HFFc6 (cell line): ENCODE data around the gene PARVA. TPM values are rescaled to one million over a fixed set of nuclear protein-coding genes. Genes with fewer than 3 reads are reported as not detected.

Experiments used
- DNase-seq: peaks from one replicate; pipeline ENCODE4 v3.0.0-alpha.2; 2018
- H3K27ac Mint-ChIP-seq: 2 replicates; pipeline ENCODE4 v1.8.0; 2020; ENCODE audit warnings: mild to moderate bottlenecking, mixed read lengths
- H3K27me3 Mint-ChIP-seq: 2 replicates; pipeline ENCODE4 v1.8.0; 2021; ENCODE audit warnings: mild to moderate bottlenecking, moderate library complexity, mixed read lengths; ENCODE audit not compliant: insufficient read depth
- H3K36me3 Mint-ChIP-seq: 2 replicates; pipeline ENCODE4 v1.8.0; 2021; ENCODE audit warnings: low read depth, mixed read lengths
- H3K4me1 Mint-ChIP-seq: 2 replicates; pipeline ENCODE4 v1.8.0; 2020; ENCODE audit warnings: low read depth, mixed read lengths
- H3K4me3 Mint-ChIP-seq: 2 replicates; pipeline ENCODE4 v1.8.0; 2020; ENCODE audit warnings: mild to moderate bottlenecking, moderate library complexity, mixed read lengths
- H3K9me3 Mint-ChIP-seq: 2 replicates; pipeline ENCODE4 v1.8.0; 2020; ENCODE audit warnings: mild to moderate bottlenecking, mixed read lengths
- CTCF ChIP-seq: fragments of 200-600 bp; sonication (generic); IDR thresholded peaks from 2 replicates; pipeline ENCODE4 v1.5.0; 2021; ENCODE audit warnings: antibody characterized with exemption, mild to moderate bottlenecking
- total RNA-seq, 6 experiments: library from RNA; stranded (reverse); fragmentation: NEBNext Ultra II Directional; extraction: Animal tissue kit (Norgen Biotek cat#: 25700); gene quantifications; 2 replicates in 1 of 6; 3 replicates in 5 of 6; pipeline ENCODE4 v1.2.3, GENCODE V29; 2021

Gene PARVA
- total RNA-seq, 6 experiments from 2014 or later, result 150 to 237 (median 184) TPM

GRCh38 chr11:12420706-12421105 is 43.3 kb downstream of the PARVA start:
- Mint-ChIP-seq H3K27me3 (no peaks in the 10 kb centered on the region; the same call in 1 of the 2 replicates), H3K9me3 (no peaks in the 10 kb centered on the region), H3K36me3 (peaks cover 22% of the 10 kb centered on the region), H3K27ac (no peak overlapping the region; the same call in 1 of the 2 replicates), H3K4me3 (no peak overlapping the region), H3K4me1 (peaks cover 62% of the 10 kb centered on the region)
- DNase-seq, result no peak
- no peak for TF ChIP-seq CTCF

- no peaks in the 10 kb centered on the region for H3K9me3 Mint-ChIP-seq
- H3K4me3 Mint-ChIP-seq, result no peak overlapping the region
- no peaks in the 10 kb centered on the region; the same call in 1 of the 2 replicates for H3K27me3 Mint-ChIP-seq
- peaks cover 55% of the 10 kb centered on the region for H3K4me1 Mint-ChIP-seq
- no peak overlapping the region for H3K27ac Mint-ChIP-seq
- no peak for TF ChIP-seq CTCF
- DNase-seq, result no peak
- H3K36me3 Mint-ChIP-seq, result peaks cover 19% of the 10 kb centered on the region
Observed at GRCh38 chr11:12421386-12421785, 44.0 kb downstream of the PARVA start.

GRCh38 chr11:12426176-12426575 is 48.8 kb downstream of the PARVA start:
- Mint-ChIP-seq H3K36me3 (peaks cover 11% of the 10 kb centered on the region; the same call in 1 of the 2 replicates), H3K9me3 (no peaks in the 10 kb centered on the region), H3K4me1 (peaks cover 24% of the 10 kb centered on the region), H3K27ac (peak overlapping the region; percentile 32; the same call in 1 of the 2 replicates), H3K27me3 (no peaks in the 10 kb centered on the region), H3K4me3 (no peak overlapping the region)
- DNase-seq, result no peak
- no peak for TF ChIP-seq CTCF

GRCh38 chr11:12429155-12429554 is 51.8 kb downstream of the PARVA start:
- DNase-seq, result no peak
- TF ChIP-seq CTCF, result no peak
- H3K9me3 Mint-ChIP-seq, result no peaks in the 10 kb centered on the region
- H3K36me3 Mint-ChIP-seq, result peaks cover 11% of the 10 kb centered on the region; the same call in 1 of the 2 replicates
- H3K4me3 Mint-ChIP-seq, result no peak overlapping the region
- H3K27ac Mint-ChIP-seq, result no peak overlapping the region
- no peaks in the 10 kb centered on the region for H3K27me3 Mint-ChIP-seq
- H3K4me1 Mint-ChIP-seq, result peaks cover 47% of the 10 kb centered on the region

- no peak for TF ChIP-seq CTCF
- Mint-ChIP-seq H3K4me1 (peaks cover 59% of the 10 kb centered on the region), H3K27me3 (no peaks in the 10 kb centered on the region), H3K27ac (peak overlapping the region; percentile 61), H3K36me3 (peaks cover 17% of the 10 kb centered on the region; the same call in 1 of the 2 replicates), H3K9me3 (no peaks in the 10 kb centered on the region), H3K4me3 (peak overlapping the region; percentile 75)
- peak; percentile 27 for DNase-seq
Observed at GRCh38 chr11:12430351-12430750, 53.0 kb downstream of the PARVA start.
